A549 (cell line): ENCODE results near the gene EEF1B2. TPM values are rescaled to one million over a fixed set of nuclear protein-coding genes. Genes with fewer than 3 reads are reported as not detected.
"Not testable (repeated sequence)": the region's sequence is repeated elsewhere in the genome, so short reads cannot be mapped to it uniquely, and the experiment has no call there.

Experiments
- ATAC-seq, 2 experiments: fragments of 200-7000 bp in 1 of 2; fragments of >200 bp in 1 of 2; cut with Nextera tagmentation in 1 of 2; cut with Tn5 transposase in 1 of 2; 3 replicates each; pipeline versions ENCODE4 v1.8.0 to v1.9.1; 2018 to 2020; ENCODE audit warnings: mild to moderate bottlenecking in 1 of 2, moderate library complexity in 1 of 2
- CTCF ChIA-PET: fragments of 300-600 bp; sonication (Branson Sonifier 250); formaldehyde crosslinking; extraction: SDS; loops from one replicate; lab custom pipeline; 2021; ENCODE audit warnings: antibody characterized with exemption, inconsistent platforms; lab: Yijun Ruan, JAX
- POLR2A ChIA-PET: fragments of 350-600 bp; formaldehyde crosslinking; extraction: SDS; loops from one replicate; lab custom pipeline; 2021; ENCODE audit warnings: antibody characterized with exemption, inconsistent platforms; lab: Yijun Ruan, JAX
- DNase-seq, 2 experiments: peaks; one replicate each; pipeline versions ENCODE4 v3.0.0 to v3.0.0-alpha.2; 2011 to 2016; ENCODE audit warnings: low read depth in 1 of 2, low spot score in 1 of 2
- FAIRE-seq: peaks from 2 replicates; lab custom pipeline; 2011; peaks lifted over from hg19 to GRCh38; lab: Jason Lieb, UNC
- H3K27ac ChIP-seq, 2 experiments: fragments of >200 bp; sonication (Bioruptor Twin); formaldehyde crosslinking; 3 replicates each; pipeline ENCODE4 v1.5.1; 2016 to 2017
- H3K4me1 ChIP-seq: fragments of >200 bp; sonication (Bioruptor Twin); formaldehyde crosslinking; 3 replicates; pipeline ENCODE4 v1.6.1; 2016
- H3K4me2 ChIP-seq: fragments of >200 bp; sonication (Bioruptor Twin); formaldehyde crosslinking; 3 replicates; pipeline ENCODE4 v1.6.1; 2016
- H3K4me3 ChIP-seq: fragments of >200 bp; sonication (Bioruptor Twin); formaldehyde crosslinking; 3 replicates; pipeline ENCODE4 v1.5.1; 2016
- H3K9me3 ChIP-seq: fragments of >200 bp; sonication (Bioruptor Twin); formaldehyde crosslinking; 3 replicates; pipeline ENCODE4 v1.6.1; 2016
- BHLHE40 ChIP-seq: IDR thresholded peaks from 2 replicates; pipeline ENCODE4 v1.6.1; 2012; ENCODE audit warnings: low read depth, low read length, inconsistent platforms
- CBX2 ChIP-seq: fragments of 200-600 bp; sonication (generic); IDR thresholded peaks from 2 replicates; pipeline ENCODE4 v1.6.1; 2016; ENCODE audit warnings: low read depth, mild to moderate bottlenecking, borderline replicate concordance
- CBX8 ChIP-seq: fragments of 200-600 bp; sonication (generic); IDR thresholded peaks from 2 replicates; pipeline ENCODE4 v1.6.1; 2016
- CEBPB ChIP-seq, 2 experiments: fragments of >200 bp in 1 of 2; sonication (Bioruptor Twin) in 1 of 2; formaldehyde crosslinking in 1 of 2; IDR thresholded peaks; 2 replicates each; pipeline ENCODE4 v1.6.1; 2012 to 2016
- ELK1 ChIP-seq: fragments of 150-350 bp; IDR thresholded peaks from 2 replicates; pipeline ENCODE4 v1.6.1; 2014; ENCODE audit warnings: low read depth, mild to moderate bottlenecking, low read length
- FOSB ChIP-seq: fragments of 250-450 bp; sonication (Bioruptor Pico); IDR thresholded peaks from 2 replicates; pipeline ENCODE4 v1.5.0; 2020; ENCODE audit warnings: mild to moderate bottlenecking, moderate library complexity
- FOXS1 ChIP-seq: fragments of 250-450 bp; sonication (Bioruptor Pico); IDR thresholded peaks from 2 replicates; pipeline ENCODE4 v1.5.0; 2020; ENCODE audit warnings: mild to moderate bottlenecking, moderate library complexity
- HES2 ChIP-seq: fragments of >200 bp; sonication (Bioruptor Twin); formaldehyde crosslinking; IDR thresholded peaks from 2 replicates; pipeline ENCODE4 v1.6.1; 2016
- HOXB13 ChIP-seq: fragments of 250-450 bp; sonication (Bioruptor Pico); IDR thresholded peaks from 2 replicates; pipeline ENCODE4 v1.5.0; 2020; ENCODE audit warnings: low read depth, mild to moderate bottlenecking, moderate library complexity
- HOXB5 ChIP-seq: fragments of 250-450 bp; sonication (Bioruptor Pico); IDR thresholded peaks from 2 replicates; pipeline ENCODE4 v1.5.0; 2020; ENCODE audit warnings: mild to moderate bottlenecking, moderate library complexity
- NR3C1 ChIP-seq: fragments of >200 bp; sonication (Bioruptor Twin); formaldehyde crosslinking; IDR thresholded peaks from 3 replicates; pipeline ENCODE4 v1.6.1; 2017
- RAD21 ChIP-seq, 2 experiments: fragments of >200 bp in 1 of 2; sonication (Bioruptor Twin) in 1 of 2; formaldehyde crosslinking in 1 of 2; IDR thresholded peaks in 1 of 2; conservative IDR thresholded peaks in 1 of 2; 2 replicates in 1 of 2; 3 replicates in 1 of 2; pipeline ENCODE4 v1.6.1; 2012 to 2018; ENCODE audit warnings: inconsistent platforms in 1 of 2
- TP53 ChIP-seq: fragments of 250-450 bp; sonication (Bioruptor Pico); IDR thresholded peaks from 2 replicates; pipeline ENCODE4 v1.5.0; 2021; ENCODE audit warnings: mild to moderate bottlenecking, moderate library complexity
- ZFP36 ChIP-seq: fragments of 450-650 bp; IDR thresholded peaks from 2 replicates; pipeline ENCODE4 v1.6.1; 2014; ENCODE audit warnings: borderline replicate concordance; ENCODE audit not compliant: partially characterized antibody
- whole genome bisulfite sequencing: methylation state at CpG from one replicate; pipeline ENCODE4 v1.1.6; 2017; ENCODE audit errors: missing lambda C conversion rate; 5-methylcytosine and 5-hydroxymethylcytosine counted together
- polyA plus RNA-seq, 4 experiments: library from polyadenylated mRNA; depleted of rRNA in 3 of 4; stranded (reverse); fragments of >200 nt; fragmentation: RNase III in 1 of 4; extraction: RNeasy Plus Mini Kit Qiagen cat#74134 plus additional on column Dnase treatment in 1 of 4; gene quantifications; 2 replicates in 3 of 4; 3 replicates in 1 of 4; pipeline ENCODE4 v1.2.3, GENCODE V29; 2011 to 2017
- TF ChIP-seq, protein P1 (sequence below): fragments of >200 bp; sonication (Bioruptor Twin); formaldehyde crosslinking; IDR thresholded peaks from 3 replicates; pipeline ENCODE4 v1.5.1; 2016
- TF ChIP-seq, protein P2 (sequence below): IDR thresholded peaks from 2 replicates; pipeline ENCODE4 v1.6.1; 2012; ENCODE audit warnings: low read depth, borderline replicate concordance

Gene EEF1B2
- polyA plus RNA-seq, 2 of the 4 experiments (the other 2 are of a cell fraction), result 1,005 to 1,363 TPM

DNA sequence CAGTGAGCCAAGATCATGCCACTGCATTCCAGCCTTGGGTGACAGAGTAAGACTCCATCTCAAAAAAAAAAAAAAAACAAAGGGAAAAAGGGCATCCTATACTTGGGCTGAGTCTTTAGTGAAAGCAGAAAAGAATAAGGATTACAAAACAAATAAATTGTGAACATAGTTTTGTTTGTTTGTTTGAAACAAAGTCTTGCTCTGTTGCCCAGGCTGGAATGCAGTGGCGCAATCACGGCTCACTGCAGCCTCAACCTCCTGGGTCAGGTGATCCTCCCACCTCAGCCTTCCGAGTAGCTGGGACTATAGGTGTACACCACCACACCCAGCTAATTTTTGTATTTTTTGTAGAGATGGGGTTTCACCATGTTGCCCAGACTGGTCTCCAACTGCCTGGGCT lies 37.1 kb upstream of the EEF1B2 start:
- POLR2A ChIA-PET, FAIRE-seq, H3K9me3 ChIP-seq, H3K27ac ChIP-seq, H3K4me1 ChIP-seq: not testable (repeated sequence)
- peak in 1 of 2 experiments; percentile 70; a peak in 2 of 4 replicates for TF ChIP-seq CEBPB (IDR thresholded peaks at IDR 0.05)
- TF ChIP-seq, all 56 proteins: peak for 1; not testable (repeated sequence) for 55
- H3K4me3 ChIP-seq, H3K4me2 ChIP-seq, ATAC-seq, DNase-seq: not testable (repeated sequence)
- 89% methylated on average over 3 of the region's 3 CpGs for WGBS
- CTCF ChIA-PET, result interaction anchor here (0.6 kb wide), 1 partner anchor 45 kb away, joined by 6 read pairs; no protein-coding TSS in a partner anchor

DNA sequence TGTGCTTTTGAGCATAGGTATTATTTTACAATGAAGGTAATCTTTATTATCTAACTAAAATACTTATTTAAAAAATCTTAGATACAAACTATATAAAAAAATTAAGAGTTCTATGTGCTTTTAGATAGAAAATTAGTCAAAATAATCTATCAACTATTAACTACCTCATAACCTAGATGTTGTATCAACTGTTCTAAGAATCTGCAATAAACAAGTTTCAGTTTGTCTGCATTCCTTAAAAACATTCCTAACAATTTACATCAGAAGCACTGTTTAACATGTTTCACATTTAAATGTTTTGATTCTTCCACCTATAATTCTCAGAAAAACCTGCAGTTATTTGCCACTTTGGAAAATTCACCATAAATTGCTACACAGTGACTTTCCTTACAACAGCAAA lies 33.8 kb upstream of the EEF1B2 start:
- Histone ChIP-seq H3K9me3 (no peaks in the 10 kb centered on the region), H3K4me3 (no peak overlapping the region), H3K27ac (no peak overlapping the region), H3K4me1 (peaks cover 5% of the 10 kb centered on the region; the same call in 1 of the 3 replicates), H3K4me2 (no peak overlapping the region)
- ChIA-PET CTCF (no interaction called here), POLR2A (no interaction called here)
- FAIRE-seq (no peak), ATAC-seq (no peak), DNase-seq (no peak)
- no peak for TF ChIP-seq HOXB5 (CRISPR knock-in tag)
- no peak for TF ChIP-seq ZFP36

GRCh38 chr2:206127656-206128055 lies 32.0 kb upstream of the EEF1B2 start:
- no peak overlapping the region for H3K4me3 ChIP-seq
- H3K4me1 ChIP-seq, result peaks cover 3% of the 10 kb centered on the region; the same call in 1 of the 3 replicates
- TF ChIP-seq, protein P1, sequence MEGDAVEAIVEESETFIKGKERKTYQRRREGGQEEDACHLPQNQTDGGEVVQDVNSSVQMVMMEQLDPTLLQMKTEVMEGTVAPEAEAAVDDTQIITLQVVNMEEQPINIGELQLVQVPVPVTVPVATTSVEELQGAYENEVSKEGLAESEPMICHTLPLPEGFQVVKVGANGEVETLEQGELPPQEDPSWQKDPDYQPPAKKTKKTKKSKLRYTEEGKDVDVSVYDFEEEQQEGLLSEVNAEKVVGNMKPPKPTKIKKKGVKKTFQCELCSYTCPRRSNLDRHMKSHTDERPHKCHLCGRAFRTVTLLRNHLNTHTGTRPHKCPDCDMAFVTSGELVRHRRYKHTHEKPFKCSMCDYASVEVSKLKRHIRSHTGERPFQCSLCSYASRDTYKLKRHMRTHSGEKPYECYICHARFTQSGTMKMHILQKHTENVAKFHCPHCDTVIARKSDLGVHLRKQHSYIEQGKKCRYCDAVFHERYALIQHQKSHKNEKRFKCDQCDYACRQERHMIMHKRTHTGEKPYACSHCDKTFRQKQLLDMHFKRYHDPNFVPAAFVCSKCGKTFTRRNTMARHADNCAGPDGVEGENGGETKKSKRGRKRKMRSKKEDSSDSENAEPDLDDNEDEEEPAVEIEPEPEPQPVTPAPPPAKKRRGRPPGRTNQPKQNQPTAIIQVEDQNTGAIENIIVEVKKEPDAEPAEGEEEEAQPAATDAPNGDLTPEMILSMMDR, result peak; percentile 21; the same call in 1 of the 3 replicates
- TF ChIP-seq CBX8 (no peak), FOSB (CRISPR knock-in tag) (no peak), RAD21 (conservative IDR thresholded peaks at IDR 0.05 in 1 of 2, IDR thresholded peaks at IDR 0.05 in 1 of 2) (peak; percentile 11 to 39; a peak in 2 of 5 replicates), ELK1 (no peak)
- ATAC-seq (peak; percentile 89 to 90), FAIRE-seq (no peak), DNase-seq (peak in 1 of 2 experiments; percentile 49)
- H3K9me3 ChIP-seq, result no peaks in the 10 kb centered on the region
- ChIA-PET CTCF (interaction anchor here (1.5 kb wide), 1 partner anchor 132 kb away, joined by 3 read pairs; no protein-coding TSS in a partner anchor), POLR2A (no interaction called here)
- H3K27ac ChIP-seq, result no peak overlapping the region
- H3K4me2 ChIP-seq, result no peak overlapping the region

DNA sequence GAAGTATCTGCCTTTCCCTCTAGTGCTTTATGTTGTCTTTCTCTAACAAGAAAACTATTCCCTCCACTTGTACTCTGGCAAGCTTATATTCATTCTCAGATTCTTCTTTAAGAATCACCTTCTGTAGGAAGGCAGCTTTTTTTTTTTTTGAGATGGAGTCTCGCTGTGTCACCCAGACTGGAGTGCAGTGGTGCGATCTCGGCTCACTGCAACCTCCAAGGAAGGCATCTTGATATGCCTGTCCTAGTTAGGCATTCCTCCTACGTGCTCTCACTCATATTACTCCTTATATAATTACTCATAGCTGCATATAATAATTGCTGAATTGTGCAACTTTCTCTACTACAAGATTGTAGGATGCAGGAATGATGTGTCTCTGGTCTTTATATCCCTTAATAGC lies 16.2 kb upstream of the EEF1B2 start:
- Histone ChIP-seq H3K9me3 (no peaks in the 10 kb centered on the region), H3K4me1 (no peaks in the 10 kb centered on the region), H3K4me2 (no peak overlapping the region), H3K27ac (no peak overlapping the region), H3K4me3 (no peak overlapping the region)
- no peak for DNase-seq
- 96% methylated on average over 4 of the region's 4 CpGs for WGBS
- ATAC-seq, result no peak
- CTCF ChIA-PET, result interaction anchor here (1.1 kb wide), 1 partner anchor 15 kb away, joined by 3 read pairs; no protein-coding TSS in a partner anchor
- POLR2A ChIA-PET, result no interaction called here
- no peak for FAIRE-seq
- TF ChIP-seq TP53 (no peak), CBX2 (no peak), HOXB5 (CRISPR knock-in tag) (no peak), FOSB (CRISPR knock-in tag) (no peak), HES2 (no peak), BHLHE40 (no peak), FOXS1 (CRISPR knock-in tag) (no peak), HOXB13 (CRISPR knock-in tag) (no peak), NR3C1 (no peak)
- TF ChIP-seq, protein P2, sequence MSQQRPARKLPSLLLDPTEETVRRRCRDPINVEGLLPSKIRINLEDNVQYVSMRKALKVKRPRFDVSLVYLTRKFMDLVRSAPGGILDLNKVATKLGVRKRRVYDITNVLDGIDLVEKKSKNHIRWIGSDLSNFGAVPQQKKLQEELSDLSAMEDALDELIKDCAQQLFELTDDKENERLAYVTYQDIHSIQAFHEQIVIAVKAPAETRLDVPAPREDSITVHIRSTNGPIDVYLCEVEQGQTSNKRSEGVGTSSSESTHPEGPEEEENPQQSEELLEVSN, result no peak
